ENCODE measurements around the gene KIF5C. TPM values are rescaled to one million over a fixed set of nuclear protein-coding genes. Genes with fewer than 3 reads are reported as not detected.

Gene KIF5C
- total RNA-seq, 1 donor from 2014 or later, result 6.2 TPM

DNA sequence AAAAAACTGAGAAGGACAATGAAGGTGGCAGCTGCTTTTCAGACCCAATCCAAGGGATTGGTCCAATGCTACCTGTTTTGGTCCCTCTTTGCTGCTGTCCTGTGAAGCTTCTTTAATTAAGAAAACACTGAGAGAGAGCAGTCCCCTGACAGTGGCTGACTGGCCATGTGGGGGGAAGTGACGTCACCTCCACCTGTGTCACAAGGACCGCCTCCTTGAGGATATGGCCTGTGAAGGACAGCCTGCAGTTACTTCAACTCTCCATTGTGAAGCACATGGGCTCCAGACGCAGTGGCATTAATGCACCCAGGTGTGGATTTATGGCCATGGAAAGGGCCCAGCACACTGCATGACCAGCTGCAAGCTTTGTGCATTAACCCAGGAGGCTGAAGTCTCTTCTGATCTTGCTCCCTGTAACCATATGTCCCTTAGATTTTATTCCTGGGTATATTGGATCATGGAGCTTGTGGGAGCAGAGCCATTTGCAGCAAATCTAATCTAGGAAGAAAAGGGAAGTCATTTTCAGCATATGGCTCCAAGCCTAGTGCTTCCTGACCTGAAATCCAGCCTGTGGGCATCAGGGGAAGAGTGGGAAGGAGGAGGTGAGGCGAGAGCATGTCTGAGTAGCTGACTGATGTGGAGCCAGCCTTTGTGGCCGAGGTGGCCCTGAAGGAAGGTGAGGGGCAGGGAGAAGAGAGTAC lies 32.2 kb downstream of the KIF5C start:
- intact Hi-C loops (cut with DNase I), result no loop called here
- no peaks in the 10 kb centered on the region for H3K36me3 ChIP-seq
- TF ChIP-seq, protein P1, sequence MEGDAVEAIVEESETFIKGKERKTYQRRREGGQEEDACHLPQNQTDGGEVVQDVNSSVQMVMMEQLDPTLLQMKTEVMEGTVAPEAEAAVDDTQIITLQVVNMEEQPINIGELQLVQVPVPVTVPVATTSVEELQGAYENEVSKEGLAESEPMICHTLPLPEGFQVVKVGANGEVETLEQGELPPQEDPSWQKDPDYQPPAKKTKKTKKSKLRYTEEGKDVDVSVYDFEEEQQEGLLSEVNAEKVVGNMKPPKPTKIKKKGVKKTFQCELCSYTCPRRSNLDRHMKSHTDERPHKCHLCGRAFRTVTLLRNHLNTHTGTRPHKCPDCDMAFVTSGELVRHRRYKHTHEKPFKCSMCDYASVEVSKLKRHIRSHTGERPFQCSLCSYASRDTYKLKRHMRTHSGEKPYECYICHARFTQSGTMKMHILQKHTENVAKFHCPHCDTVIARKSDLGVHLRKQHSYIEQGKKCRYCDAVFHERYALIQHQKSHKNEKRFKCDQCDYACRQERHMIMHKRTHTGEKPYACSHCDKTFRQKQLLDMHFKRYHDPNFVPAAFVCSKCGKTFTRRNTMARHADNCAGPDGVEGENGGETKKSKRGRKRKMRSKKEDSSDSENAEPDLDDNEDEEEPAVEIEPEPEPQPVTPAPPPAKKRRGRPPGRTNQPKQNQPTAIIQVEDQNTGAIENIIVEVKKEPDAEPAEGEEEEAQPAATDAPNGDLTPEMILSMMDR (IDR thresholded peaks at IDR 0.05), result no peak
- H3K4me1 ChIP-seq, result no peaks in the 10 kb centered on the region
- DNase-seq (ENCODE audit: low spot score in 2 of 2), result no peak
- no peak overlapping the region for H3K4me3 ChIP-seq
- no peaks in the 10 kb centered on the region for H3K9me3 ChIP-seq
- H3K27ac ChIP-seq, result no peak overlapping the region
- H3K27me3 ChIP-seq, result no peaks in the 10 kb centered on the region

DNA sequence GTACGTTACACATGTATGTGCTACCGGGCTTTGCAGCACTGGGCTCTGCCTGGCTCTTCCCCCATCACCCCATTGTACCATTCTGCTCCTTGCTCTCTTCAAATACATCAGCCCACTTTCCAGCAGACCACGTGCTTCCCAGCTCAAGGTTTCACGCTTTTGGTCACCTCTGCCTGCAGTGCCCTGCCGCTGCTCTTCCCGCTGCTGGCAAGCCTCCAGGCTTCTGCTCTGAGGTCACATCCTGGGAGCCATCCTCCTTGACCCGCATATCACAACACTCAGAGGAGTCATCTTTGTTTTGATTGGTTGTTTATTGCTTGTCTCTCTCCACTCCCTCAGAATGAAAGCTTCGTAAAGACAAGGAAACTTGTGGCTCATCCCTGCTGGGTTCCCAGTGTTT lies 34.1 kb downstream of the KIF5C start:
- intact Hi-C loops (cut with DNase I), result no loop called here
- H3K36me3 ChIP-seq, result no peaks in the 10 kb centered on the region
- no peak for DNase-seq (ENCODE audit: low spot score in 2 of 2)
- no peak overlapping the region for H3K4me3 ChIP-seq
- H3K9me3 ChIP-seq, result no peaks in the 10 kb centered on the region
- no peaks in the 10 kb centered on the region for H3K27me3 ChIP-seq
- H3K4me1 ChIP-seq, result no peaks in the 10 kb centered on the region
- TF ChIP-seq, protein P1 (IDR thresholded peaks at IDR 0.05), result no peak
- no peak overlapping the region for H3K27ac ChIP-seq

DNA sequence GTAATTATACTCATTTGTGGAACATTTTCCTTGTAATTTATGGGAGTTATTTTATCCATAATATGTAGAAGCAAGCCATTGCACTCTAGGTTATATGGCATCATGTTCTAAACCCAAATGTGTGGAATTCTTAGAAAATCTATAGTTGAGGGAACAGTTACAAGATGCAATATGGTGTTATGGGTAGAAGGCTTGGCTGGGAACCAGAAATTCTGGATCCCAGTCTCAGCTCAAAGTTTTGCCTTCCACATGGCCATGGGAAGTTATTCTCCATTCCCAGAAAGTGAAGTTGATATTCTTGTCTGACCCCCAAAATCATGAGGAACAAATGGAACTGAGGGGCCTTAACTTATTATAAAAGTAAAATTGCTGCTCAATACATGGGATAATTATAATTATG lies 38.0 kb downstream of the KIF5C start:
- no peak overlapping the region for H3K27ac ChIP-seq
- intact Hi-C loops (cut with DNase I), result no loop called here
- H3K27me3 ChIP-seq, result no peaks in the 10 kb centered on the region
- H3K4me1 ChIP-seq, result no peaks in the 10 kb centered on the region
- no peaks in the 10 kb centered on the region for H3K9me3 ChIP-seq
- no peak overlapping the region for H3K4me3 ChIP-seq
- no peaks in the 10 kb centered on the region for H3K36me3 ChIP-seq
- no peak for DNase-seq (ENCODE audit: low spot score in 2 of 2)
- TF ChIP-seq, protein P1 (IDR thresholded peaks at IDR 0.05), result no peak

DNA sequence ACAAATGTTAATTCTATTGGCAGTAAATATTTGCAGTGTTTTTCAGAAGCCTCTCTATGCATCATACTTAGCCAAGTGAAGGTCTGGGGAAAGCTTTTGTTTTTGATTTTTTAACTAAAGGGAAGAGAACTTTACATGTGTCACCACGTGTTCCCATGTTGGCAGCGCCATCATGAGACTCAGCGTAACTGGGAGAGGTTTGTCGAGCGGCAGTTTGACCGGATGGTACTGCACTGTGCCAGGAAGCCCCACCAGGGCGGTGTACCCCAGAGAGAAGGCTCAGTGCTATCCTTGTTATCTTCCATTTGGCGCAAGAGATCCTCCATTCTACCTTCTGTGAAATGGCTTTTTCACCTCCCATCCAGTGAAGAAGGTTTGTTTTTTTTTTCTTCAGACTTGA lies 38.5 kb downstream of the KIF5C start:
- TF ChIP-seq, protein P1 (IDR thresholded peaks at IDR 0.05), result no peak
- Histone ChIP-seq H3K9me3 (peaks cover 0 to 1% of the 10 kb centered on the region in 2 donors), H3K27me3 (no peaks in the 10 kb centered on the region), H3K4me3 (no peak overlapping the region), H3K27ac (no peak overlapping the region), H3K4me1 (no peaks in the 10 kb centered on the region), H3K36me3 (no peaks in the 10 kb centered on the region)
- intact Hi-C loops (cut with DNase I), result no loop called here
- no peak for DNase-seq (ENCODE audit: low spot score in 2 of 2)

DNA sequence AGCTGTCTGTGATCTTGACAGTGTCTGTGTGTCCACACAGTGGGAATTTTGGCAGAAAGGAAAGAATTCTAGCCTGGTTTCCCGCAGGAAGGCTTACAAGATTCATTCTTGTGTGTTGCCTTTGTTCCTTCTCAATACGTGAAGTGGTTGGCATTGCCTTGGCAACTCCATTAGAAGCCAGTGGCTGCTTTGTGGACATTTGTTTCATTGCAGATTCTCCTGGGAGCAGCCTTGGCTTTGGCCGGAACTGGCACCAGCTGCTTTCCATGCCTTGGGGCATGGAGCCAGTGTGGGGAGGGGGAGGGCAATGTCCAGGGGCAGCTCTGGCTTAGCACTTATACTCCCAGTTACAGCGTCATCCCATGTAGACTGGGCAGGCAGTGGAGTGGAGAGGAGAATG lies 39.4 kb downstream of the KIF5C start:
- intact Hi-C loops (cut with DNase I), result no loop called here
- H3K27me3 ChIP-seq, result no peaks in the 10 kb centered on the region
- DNase-seq (ENCODE audit: low spot score in 2 of 2), result no peak
- H3K27ac ChIP-seq, result no peak overlapping the region
- no peaks in the 10 kb centered on the region for H3K4me1 ChIP-seq
- no peaks in the 10 kb centered on the region for H3K36me3 ChIP-seq
- no peak overlapping the region for H3K4me3 ChIP-seq
- H3K9me3 ChIP-seq, result peaks cover 0 to 4% of the 10 kb centered on the region in 2 donors
- TF ChIP-seq, protein P1 (IDR thresholded peaks at IDR 0.05), result no peak

DNA sequence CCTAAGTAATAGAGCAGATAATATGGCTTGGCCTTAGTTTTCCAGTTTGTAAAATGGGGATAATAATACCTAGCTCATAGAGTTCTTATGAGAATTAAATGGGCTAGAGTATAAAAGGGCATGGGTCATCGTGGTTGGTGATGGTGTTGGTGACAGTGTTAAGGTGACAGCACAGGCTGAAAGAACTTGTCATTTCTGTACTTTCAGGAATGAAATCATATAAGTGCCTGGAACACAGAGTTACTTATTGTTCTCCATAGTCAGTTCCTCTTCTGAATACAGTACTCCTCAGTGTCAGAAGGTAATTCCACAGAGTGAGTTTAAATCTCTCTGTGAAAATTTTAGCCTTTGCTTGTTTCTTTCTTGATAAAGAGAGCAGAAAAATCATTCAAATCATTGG lies 42.4 kb downstream of the KIF5C start:
- intact Hi-C loops (cut with DNase I), result no loop called here
- TF ChIP-seq, protein P1 (IDR thresholded peaks at IDR 0.05), result no peak
- H3K4me3 ChIP-seq, result no peak overlapping the region

More for the DNA sequence above, 42.4 kb downstream of the KIF5C start:
- Histone ChIP-seq H3K27ac (no peak overlapping the region), H3K9me3 (peaks cover 0 to 4% of the 10 kb centered on the region in 2 donors), H3K4me1 (no peaks in the 10 kb centered on the region), H3K27me3 (no peaks in the 10 kb centered on the region), H3K36me3 (no peaks in the 10 kb centered on the region)
- no peak for DNase-seq (ENCODE audit: low spot score in 2 of 2)
